ENCODE results near the gene B4GALT3.

B4GALT3 gene

GRCh38 chr1:161207173-161207572, 29.9 kb upstream of the B4GALT3 start:
- in situ Hi-C loops (cut with MboI; ENCODE audit: low sequenced_read_pairs) = loop anchor here (10.0 to 25.0 kb wide), 2 partner anchors 178 to 530 kb away; partner anchors contain the start of gene DUSP12

- in situ Hi-C loops (cut with MboI; ENCODE audit: low sequenced_read_pairs) = loop anchor here (10.0 to 25.0 kb wide), 2 partner anchors 178 to 531 kb away; partner anchors contain the start of gene DUSP12
These were observed 29.3 kb upstream of the B4GALT3 start for GRCh38 chr1:161206411-161207140.

GRCh38 chr1:161201836-161202712, 24.8 kb upstream of the B4GALT3 start, which contains the start of gene NDUFS2:
Gene NDUFS2 (plus strand): TSS chr1:161202367. CDS start chr1:161202386, 19 bp downstream.
- in situ Hi-C loops (cut with MboI; ENCODE audit: low sequenced_read_pairs) = loop anchor here (10.0 to 25.0 kb wide), 2 partner anchors 183 to 535 kb away; partner anchors contain the start of gene DUSP12

GRCh38 chr1:161200992-161201835, 23.9 kb upstream of the B4GALT3 start:
- in situ Hi-C loops (cut with MboI; ENCODE audit: low sequenced_read_pairs) = loop anchor here (10.0 to 25.0 kb wide), 2 partner anchors 184 to 536 kb away; partner anchors contain the start of gene DUSP12

GRCh38 chr1:161200421-161200991, 23.2 kb upstream of the B4GALT3 start:
- in situ Hi-C loops (cut with MboI; ENCODE audit: low sequenced_read_pairs) = loop anchor here (10.0 to 25.0 kb wide), 2 partner anchors 184 to 537 kb away; partner anchors contain the start of gene DUSP12

GRCh38 chr1:161199506-161200139, 22.3 kb upstream of the B4GALT3 start:
- in situ Hi-C loops (cut with MboI; ENCODE audit: low sequenced_read_pairs) = loop anchor here (10.0 to 25.0 kb wide), 2 partner anchors 185 to 538 kb away; partner anchors contain the start of gene DUSP12

- in situ Hi-C loops (cut with MboI; ENCODE audit: low sequenced_read_pairs) = no loop called here
These were observed 21.7 kb upstream of the B4GALT3 start, which contains the start of gene ADAMTS4 for GRCh38 chr1:161198897-161199431. Gene ADAMTS4 (minus strand): TSS chr1:161199054. CDS start chr1:161198627, 427 bp downstream.

- in situ Hi-C loops (cut with MboI; ENCODE audit: low sequenced_read_pairs) = no loop called here
These were observed 21.0 kb upstream of the B4GALT3 start for GRCh38 chr1:161198194-161198896.

- in situ Hi-C loops (cut with MboI; ENCODE audit: low sequenced_read_pairs) = no loop called here
These were observed 20.4 kb upstream of the B4GALT3 start for GRCh38 chr1:161197560-161198193.

- in situ Hi-C loops (cut with MboI; ENCODE audit: low sequenced_read_pairs) = no loop called here
These were observed 19.5 kb upstream of the B4GALT3 start for GRCh38 chr1:161196521-161197451.

GRCh38 chr1:161196111-161196510, 18.8 kb upstream of the B4GALT3 start:
- in situ Hi-C loops (cut with MboI; ENCODE audit: low sequenced_read_pairs) = no loop called here

- in situ Hi-C loops (cut with MboI; ENCODE audit: low sequenced_read_pairs) = no loop called here
These were observed 17.9 kb upstream of the B4GALT3 start for GRCh38 chr1:161195171-161195570.

GRCh38 chr1:161193561-161194235, 16.4 kb upstream of the B4GALT3 start:
- in situ Hi-C loops (cut with MboI; ENCODE audit: low sequenced_read_pairs) = no loop called here

- in situ Hi-C loops (cut with MboI; ENCODE audit: low sequenced_read_pairs) = no loop called here
These were observed 15.5 kb upstream of the B4GALT3 start for GRCh38 chr1:161192476-161193465.

- in situ Hi-C loops (cut with MboI; ENCODE audit: low sequenced_read_pairs) = no loop called here
These were observed 14.7 kb upstream of the B4GALT3 start for GRCh38 chr1:161191971-161192370.
